HG02588 (cell line): ENCODE measurements around the gene TCEANC2.

Experiments used
- ATAC-seq: cut with Tn5 transposase; IDR thresholded peaks from one replicate; pipeline ENCODE4 v1.9.1; 2021; ENCODE audit warnings: mild to moderate bottlenecking, moderate library complexity; ENCODE audit not compliant: unreplicated experiment

TCEANC2 gene

DNA sequence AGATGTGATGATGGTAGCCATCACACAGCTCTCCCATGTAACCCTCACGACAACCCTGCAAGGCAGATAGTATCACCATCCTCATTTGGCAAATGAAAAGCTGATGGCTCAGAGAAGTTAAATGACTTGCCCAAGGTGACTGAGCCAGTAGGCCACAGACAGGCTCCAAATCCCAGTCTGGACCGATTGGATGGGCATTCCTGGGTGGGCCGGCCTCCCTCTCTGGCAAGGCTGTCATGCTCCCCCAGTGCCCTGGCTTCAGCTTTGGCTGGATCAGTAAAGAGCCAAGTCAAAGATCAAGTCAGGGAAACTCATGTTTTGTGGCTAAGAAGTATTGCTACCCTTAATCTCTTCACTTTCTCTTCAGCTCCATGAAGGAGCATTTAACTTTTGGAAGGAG lies 58.2 kb downstream of the TCEANC2 start:
- no peak for ATAC-seq

DNA sequence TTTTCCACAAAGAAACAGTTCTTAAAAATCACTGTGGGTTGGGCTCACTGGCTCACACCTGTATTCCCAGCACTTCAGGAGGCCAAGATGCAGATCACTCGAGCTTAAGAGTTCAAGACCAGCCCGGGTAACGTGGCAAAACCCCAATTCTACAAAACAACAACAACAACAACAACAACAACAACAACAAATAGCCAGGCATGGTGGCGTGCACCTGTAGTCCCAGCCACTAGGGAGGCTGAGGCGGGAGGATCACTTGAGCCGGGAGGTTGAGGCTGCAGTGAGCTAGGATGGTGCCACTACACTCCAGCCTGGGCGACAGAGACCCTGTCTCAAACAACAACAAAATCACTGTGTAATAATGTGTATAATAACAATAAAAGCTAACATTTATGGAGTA lies 58.6 kb downstream of the TCEANC2 start:
- no peak for ATAC-seq

DNA sequence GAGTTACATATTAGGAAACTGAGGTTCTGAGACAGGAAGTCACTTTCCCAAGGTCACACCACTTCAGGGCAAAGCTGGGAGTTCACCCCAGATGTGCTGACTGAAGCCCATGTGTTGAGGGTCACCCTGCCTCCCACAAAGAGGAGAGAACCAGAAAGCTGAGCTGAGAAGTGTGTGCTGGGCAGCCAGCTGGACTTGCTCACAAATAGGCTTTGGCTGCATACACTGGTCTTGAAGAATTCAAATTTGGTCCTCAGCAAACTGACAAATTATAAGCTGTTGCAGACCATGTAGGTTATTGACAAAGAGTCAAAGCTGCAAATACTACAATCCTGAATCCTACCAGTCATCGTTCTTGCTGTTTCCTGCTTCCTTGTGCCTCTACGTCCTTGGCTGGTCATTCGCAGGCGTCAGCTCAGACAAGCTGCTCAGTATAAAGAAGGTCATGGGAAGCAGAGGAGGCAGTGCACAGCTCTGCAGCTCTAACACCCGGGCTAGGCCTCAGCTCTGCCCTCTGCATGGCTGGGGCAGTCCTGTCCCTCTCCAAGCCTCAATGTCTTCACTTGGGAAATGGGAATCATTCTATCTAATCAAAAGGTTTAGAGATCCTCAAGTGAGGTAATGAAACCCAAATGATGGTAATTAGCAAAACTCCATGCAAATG lies 59.4 kb downstream of the TCEANC2 start:
- no peak for ATAC-seq

DNA sequence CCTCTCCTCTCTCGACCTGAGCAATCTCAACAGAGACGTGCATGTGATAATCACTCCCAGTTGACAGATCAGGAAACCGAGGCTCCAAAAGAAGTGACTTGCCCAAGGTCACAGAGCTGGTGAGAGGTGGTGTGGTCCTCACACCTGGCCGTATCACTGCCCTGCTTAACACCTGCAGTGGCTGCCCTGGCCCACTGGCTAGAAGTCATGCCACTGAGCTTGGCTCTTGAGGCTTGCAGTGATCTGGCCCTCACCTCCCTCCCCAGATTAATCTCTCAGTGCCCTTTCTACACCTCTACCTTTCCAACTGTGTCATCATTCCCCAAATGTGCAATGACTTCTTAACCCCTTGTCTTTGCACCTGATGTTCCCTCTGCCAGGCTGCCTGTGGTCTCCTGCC lies 60.6 kb downstream of the TCEANC2 start:
- ATAC-seq: no peak

DNA sequence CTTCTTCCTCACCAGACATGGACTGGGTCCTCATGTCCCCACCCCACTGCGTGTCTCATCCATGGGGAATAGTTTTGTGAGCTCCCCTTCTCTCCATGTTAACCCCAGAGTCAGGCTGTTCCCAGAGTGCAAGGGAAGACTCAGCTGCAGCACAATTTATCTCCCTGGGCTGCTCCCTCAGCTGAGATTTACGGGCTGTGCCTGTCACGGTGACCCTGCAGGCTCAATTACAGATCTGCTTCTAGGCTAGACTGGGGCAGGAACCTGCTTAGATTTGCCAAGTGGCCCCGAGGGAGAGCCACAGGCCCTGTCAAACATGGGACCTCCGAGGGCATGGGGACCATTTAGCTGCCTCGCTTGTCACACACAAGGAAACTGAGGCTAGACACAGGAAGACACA lies 61.5 kb downstream of the TCEANC2 start:
- no peak for ATAC-seq

DNA sequence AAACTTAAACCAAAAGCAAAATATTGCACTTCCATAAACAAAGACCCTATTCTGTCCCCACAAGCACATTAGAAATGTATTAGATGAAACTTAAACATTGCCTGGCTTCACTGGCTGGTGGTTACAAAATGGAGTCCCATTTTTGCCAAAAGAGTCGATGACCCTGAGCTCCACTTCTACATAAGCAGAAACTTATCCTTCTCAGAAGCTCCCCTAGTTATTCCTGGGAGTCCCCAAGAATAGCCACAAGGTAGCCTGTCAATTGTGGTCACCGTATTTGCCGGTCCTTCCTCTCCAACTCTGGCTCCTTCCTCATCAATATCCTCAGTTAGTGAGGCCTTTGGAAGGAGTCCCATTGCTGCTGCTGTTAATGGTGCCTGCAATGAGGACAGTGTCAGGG lies 62.1 kb downstream of the TCEANC2 start:
- ATAC-seq: no peak

DNA sequence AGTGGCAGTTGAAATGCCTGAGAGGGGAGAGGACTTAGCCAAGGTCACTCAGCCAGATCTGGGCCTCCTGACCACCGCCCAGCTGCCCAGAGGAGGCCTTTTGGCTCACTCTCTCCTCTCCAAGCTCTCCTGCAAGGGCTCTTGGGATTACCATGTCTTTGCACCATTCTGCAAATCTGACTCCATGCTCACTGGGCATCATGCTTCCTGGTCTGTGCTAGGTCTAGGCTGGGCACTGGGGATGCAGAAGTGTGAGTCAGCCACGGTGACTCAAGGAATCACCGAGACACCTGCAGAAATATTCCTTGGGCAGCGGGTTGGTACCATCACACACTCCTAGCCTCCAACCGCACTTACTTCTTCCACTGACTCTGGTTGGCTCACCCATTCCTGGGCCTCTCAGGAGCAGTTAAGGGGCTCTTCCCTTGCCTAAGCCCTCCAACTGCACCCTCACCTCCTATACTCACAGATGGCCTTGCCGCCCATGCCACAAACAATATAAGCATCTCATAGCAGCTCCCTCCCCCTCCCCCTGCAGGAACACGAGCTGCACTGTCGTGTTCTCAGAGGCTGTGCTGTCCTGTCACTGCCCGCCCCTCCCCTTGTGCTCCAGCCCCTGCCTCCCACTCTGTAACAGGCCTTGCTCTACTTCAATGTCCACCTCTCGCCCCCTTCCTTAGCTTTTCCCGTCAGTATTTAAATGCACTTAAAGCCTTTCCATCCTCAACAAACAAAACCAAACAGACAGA lies 64.6 kb downstream of the TCEANC2 start:
- ATAC-seq: no peak

DNA sequence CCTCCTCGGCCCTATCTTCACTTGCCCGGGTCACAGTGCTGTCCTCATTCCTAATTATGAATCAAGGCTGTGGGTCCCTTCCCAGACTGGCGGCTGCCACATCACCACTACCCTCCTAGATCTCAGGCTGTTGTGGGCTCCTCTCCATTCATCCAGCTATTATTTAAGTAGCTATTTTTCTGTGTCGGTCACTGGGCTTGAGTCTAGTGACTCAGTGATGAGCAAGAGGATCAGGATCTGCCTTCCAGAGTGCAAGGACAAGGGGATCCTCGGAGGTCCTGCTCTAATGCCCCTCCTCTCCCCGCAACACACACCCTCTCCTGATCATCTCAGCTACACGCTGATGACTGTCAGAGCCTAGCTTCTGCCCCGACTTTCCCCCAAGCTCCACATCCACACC lies 65.3 kb downstream of the TCEANC2 start:
- ATAC-seq: no peak

DNA sequence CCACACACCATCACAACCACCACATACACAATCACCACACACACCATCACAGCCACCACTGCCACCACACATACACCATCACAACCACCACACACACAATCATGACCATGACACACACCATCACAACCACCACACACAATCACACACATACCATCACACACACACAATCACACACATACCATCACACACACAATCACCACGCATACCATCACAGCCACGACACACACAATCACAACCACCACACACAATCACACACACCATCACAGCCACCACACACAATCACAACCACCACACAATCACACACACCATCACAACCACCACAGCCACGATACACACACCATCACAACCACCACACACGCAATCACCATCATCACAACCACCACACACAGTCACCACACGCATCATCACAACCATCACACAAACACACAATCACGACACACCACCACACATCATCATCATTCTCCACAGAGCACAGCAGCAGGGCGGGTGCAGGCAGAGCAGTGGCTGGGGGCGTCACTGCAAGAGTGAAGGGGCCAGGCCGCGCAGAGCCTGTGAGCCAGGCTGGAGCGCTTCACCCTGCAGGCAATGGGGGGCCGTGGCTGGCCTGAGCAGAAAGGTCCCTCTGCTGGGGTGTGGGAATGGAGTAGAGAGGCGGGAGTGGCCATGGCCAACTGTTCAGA lies 66.8 kb downstream of the TCEANC2 start:
- no peak for ATAC-seq

DNA sequence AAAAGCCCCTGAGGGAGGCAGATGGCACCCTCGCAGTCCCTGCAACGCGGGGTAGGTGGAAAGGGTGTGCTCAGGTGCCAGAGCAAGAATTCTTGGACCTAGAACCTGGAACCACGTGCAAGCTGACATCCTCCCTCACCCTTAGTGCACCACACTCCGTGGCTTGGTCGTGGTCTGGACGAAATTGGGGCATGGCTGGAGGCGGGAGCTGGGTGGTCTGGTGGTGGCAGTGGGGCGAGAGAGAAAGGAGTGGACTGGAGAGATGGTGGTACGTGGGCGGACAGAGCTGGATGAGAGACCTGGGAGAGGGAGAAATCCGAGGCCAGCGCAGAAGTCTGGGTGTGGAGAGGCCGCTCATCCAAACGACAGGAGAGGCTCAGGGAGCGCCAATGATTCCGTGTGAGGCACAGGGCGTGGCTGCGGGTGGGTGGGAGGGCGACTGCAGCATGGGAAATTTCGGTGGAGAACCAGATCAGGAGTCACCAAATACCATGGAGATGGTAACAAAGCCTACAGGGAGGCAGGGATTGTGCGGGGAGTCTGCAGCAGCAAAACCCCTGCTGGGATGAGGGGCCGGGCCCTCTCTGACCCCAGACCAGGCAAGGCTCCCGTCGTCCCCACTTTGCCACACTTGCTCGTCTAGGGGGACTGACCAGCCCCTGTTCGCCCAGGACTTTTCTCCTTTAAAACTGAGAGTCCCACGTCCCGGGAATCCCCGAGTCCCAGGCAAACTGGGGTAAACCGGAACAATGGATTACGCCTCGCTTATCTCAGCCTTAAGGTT lies 67.5 kb downstream of the TCEANC2 start:
- no peak for ATAC-seq

DNA sequence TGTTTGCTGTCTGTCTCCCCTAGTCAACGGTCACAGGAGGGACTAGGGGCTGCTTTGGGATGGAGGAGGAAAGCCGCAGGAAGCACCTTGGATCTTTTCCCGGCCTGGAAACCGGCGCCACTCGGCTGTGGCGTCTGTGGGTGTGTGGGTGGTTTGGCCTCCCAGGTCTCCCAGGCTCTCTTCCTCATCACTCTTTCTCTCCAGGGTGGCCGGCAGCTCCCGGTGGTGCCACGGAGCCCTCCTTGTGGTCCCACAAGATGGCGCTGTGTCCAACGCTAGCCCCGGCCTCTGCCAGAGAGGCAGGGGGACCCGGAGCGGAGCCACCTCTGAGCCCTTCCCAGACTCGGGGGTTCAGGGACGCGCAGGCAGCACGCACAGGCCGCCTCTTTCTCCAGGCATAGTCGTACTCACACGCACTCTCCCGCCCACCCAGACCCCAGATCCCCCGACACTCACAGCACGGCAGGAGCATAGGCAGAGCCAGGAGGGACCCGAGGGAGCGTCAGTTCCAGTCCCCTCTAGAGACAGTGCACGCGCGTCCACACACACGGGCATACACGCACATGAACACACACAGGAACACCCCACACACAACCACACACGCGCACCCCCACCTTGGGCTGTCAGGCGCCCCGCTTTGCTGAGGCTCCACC lies 68.2 kb downstream of the TCEANC2 start:
- no peak for ATAC-seq

DNA sequence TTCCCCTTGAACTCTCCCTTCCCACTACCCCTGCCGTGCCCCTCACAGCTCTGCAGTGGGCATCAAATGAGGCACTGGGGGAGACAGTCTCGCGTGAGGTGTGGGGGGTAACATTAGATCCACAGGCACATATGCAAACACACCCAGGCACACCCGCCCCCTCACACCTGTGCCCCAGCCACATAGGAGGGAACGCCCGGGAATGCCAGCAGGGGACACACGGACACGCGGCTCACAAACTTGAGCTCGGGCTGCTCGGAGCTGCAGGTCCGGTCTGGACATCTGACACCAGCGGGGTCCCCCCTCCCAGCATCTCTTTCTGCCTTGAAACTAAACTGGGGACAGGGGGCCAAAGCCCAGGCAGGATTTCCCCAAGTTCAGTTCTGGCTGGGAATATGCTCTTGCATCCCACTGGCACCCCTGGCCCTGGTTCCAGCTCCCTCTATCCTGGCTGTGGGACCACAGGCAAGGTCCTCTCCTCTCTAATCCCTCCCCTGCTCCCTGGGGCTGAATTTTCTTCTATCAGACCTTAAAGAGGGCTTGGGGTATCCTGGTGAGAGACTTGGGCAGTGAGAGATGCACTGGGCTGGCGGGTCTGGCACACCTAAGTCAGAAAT lies 68.8 kb downstream of the TCEANC2 start:
- ATAC-seq: no peak

DNA sequence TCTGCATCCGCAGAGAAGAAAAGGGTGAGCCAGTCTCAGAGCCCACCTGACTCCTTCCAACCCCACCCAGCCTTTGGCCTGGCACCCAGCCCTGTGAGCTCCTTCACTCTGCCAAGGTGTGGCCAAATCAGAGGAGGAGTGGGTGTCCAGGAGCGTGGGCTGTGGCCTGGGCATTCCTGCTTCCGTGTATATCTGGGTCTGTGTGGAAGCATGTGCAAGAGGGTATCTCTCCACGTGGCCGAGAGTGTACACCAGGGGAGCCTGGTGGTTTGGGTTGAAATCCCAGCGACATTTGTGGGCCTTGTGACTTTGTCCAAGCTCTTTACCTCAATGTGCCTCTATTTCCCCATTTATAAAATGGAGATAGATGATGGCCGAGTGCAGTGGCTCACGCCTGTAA lies 69.6 kb downstream of the TCEANC2 start:
- ATAC-seq: no peak

DNA sequence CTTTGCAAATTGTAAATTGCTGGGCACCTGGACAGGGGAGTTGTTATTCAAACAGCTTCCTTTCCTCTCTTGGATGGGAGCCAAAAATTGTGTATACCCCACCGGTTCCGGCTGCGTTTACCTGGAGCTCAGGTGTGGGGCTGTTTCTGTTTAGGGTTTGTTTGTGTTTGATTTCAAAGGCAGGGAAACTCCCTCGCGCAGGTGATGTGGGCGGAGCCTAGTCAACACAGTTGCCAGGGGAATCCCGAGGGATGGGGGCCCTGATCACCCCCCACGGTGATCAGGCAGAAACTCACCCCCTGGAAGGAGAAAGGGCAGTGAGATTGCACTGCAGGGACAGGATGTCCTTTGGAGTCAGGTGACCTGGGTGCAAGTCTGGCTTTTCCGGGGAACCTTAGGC lies 71.1 kb downstream of the TCEANC2 start:
- no peak for ATAC-seq

DNA sequence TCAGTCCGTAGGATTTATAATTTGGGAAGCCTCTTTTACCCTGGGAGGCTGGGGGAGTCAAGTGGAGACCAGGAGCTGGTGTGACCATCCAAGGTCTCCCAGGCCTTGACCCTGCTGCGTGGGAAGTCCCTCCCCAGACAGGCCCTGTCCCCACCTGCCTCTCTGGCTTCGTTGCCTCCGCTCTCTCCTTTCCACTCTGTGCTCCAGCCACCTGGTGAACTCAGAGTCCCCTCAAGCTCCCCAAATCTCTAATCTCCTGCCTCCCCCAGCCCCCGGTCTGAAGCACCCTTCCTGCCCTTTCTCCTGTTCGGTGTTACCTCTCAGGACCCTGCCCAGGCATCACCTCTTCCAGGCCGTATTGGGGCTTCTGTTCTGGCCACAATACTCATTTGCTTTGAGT lies 71.5 kb downstream of the TCEANC2 start:
- ATAC-seq: no peak

DNA sequence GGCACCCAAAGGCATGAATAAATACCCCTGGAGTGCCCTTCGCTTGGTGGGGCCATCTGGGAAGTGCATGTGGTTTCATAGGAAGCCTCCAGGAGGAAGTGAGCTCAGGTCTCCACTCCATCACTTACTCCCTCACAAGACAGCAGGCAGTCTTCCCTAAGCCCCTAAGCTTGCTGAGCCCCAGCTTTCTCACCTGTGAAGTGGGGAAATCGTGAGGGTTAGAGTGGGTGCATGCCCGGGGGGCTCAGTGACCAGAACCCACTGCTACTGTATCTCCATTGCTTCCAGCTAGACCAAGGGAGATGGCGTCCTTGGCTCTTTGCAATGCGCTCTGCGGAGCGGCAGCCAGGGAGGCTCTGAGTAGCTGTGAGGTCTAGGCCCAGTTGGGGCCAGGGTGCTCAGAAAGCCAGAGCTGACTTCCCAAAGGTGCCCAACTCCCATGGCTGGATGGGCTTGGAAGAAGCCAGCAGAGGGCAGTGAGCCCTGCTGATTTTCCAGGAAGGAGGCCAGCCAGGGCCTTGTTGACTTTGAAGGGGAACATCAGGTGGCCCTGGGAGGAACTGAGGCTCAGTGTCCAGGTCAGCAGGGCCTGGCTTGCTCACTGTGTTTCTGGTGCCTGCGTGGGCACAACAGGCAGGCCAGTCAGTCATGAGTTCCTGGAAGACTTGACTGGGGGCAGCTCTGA lies 72.1 kb downstream of the TCEANC2 start:
- ATAC-seq: no peak

DNA sequence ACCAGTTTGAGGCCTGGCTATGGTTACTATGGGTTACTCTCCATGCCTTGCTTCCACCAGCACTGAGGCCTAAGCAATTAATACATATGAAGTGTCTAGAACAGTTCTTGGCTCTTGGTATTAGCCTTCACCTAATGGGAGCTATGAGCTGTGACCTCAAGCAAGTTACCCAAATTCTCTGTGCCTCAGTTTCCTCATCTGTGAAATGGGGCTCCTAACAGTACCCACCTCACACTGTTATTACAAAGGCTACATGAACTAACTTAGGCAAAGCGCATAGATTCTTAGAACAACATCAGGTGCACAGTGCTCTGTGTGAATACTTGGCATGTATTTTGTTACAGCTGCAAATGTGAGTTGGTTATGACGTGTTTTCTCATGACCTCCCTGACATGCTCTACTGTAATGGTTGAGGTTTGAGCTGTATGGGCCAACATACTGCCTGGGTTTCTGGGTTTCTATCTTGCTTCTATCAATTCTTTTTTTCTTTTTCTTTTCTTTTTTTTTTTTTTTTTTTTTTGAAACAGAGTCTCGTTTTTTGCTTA lies 72.9 kb downstream of the TCEANC2 start:
- no peak for ATAC-seq

DNA sequence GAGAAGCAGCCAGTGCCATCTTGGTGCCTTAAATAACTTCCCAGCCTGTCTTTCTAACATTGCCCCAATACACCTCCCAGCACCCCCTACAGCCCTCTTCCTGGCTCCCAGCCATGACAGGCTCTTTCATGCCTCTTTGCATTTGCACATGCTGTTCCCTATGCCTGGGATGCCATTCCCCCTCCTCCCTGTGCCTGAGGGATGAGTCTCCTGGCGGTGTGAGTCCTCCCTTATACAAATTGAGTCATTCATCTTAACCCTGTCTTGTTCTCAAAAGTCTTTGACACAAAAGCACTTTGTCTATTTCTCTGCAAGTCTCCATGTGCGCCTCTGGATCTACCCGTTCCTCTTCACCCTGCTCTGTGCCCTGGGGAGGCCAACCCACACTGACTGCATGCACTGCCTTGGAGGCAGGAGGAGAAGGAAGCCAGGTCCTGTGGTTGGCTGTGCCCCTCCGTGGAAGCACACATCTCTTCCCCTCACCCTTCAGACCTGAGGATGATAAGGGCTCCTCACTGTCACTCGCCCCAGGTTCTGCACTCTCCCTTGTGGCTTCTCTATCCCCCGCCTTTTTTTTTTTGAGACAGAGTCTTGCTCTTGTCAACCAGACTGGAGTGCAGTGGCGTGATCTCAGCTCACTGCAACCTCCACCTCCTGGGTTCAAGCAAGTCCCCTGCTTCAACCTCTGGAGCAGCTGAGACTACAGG lies 74.3 kb downstream of the TCEANC2 start:
- no peak for ATAC-seq

DNA sequence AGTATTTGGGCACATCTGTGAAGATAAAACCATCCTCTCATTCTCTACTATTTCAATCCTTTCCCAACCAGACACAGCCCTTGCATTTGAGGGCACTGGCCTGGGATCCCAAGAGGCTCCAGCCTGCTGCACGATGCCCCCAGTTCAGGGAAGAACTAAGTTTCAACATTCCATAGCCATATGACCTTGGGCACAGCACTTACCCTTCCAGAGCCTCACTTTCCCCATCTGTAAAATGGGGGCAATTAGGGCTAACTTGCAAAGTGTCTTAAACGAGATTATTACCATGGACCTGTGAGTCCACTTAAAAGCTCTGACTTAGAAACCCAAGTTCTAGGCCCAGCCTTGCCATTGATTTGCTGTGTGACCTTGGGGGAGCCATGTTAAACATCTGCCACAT lies 76.5 kb downstream of the TCEANC2 start:
- no peak for ATAC-seq
